SK-N-SH (cell line): ENCODE results near the gene PUSL1. TPM values are rescaled to one million over a fixed set of nuclear protein-coding genes. Genes with fewer than 3 reads are reported as not detected.

Experiments
- CTCF ChIA-PET: fragments of 300-600, 350-600 bp; formaldehyde crosslinking; extraction: SDS; loops from one replicate; lab custom pipeline; 2021; lab: Yijun Ruan, JAX
- POLR2A ChIA-PET: fragments of 350-600 bp; sonication (Branson Sonifier 250); formaldehyde crosslinking; extraction: SDS; loops from one replicate; lab custom pipeline; 2020; ENCODE audit warnings: antibody characterized with exemption, inconsistent platforms; lab: Yijun Ruan, JAX
- DNase-seq: peaks from one replicate; pipeline ENCODE4 v3.0.0; 2012
- H2AFZ ChIP-seq: fragments of 200-600 bp; sonication (generic); 2 replicates; pipeline ENCODE4 v1.8.1; 2016; ENCODE audit warnings: antibody characterized with exemption, mild to moderate bottlenecking, low read depth
- H3F3A ChIP-seq: fragments of 200-600 bp; sonication (generic); replicated peaks from 2 replicates; pipeline ENCODE3; 2016; ENCODE audit warnings: antibody characterized with exemption, mild to moderate bottlenecking; ENCODE audit not compliant: insufficient read depth
- H3K27ac ChIP-seq, 2 experiments: fragments of 200-500 bp in 1 of 2; fragments of 200-600 bp in 1 of 2; sonication (Bioruptor generic) in 1 of 2; sonication (generic), shearing (Covaris generic) in 1 of 2; 2 replicates each; pipeline versions ENCODE4 v1.5.1 to v1.6.1; 2014 to 2016; ENCODE audit warnings: low read depth in 2 of 2, inconsistent platforms in 1 of 2, low read length in 1 of 2, mild to moderate bottlenecking in 1 of 2, mixed read lengths in 1 of 2
- H3K27me3 ChIP-seq: fragments of 200-600 bp; sonication (generic), shearing (Covaris generic); 2 replicates; pipeline ENCODE4 v1.6.1; 2016; ENCODE audit warnings: mixed run types; ENCODE audit not compliant: insufficient read depth
- H3K36me3 ChIP-seq, 2 experiments: fragments of 200-500 bp in 1 of 2; fragments of 200-600 bp in 1 of 2; sonication (Bioruptor generic) in 1 of 2; sonication (generic) in 1 of 2; replicated peaks in 1 of 2; 2 replicates each; pipeline versions ENCODE3 to v1.5.1; 2014 to 2016; ENCODE audit warnings: low read length in 1 of 2, mild to moderate bottlenecking in 1 of 2; ENCODE audit not compliant: insufficient read depth in 2 of 2, control insufficient read depth in 1 of 2
- H3K4me1 ChIP-seq, 2 experiments: fragments of 200-500 bp in 1 of 2; fragments of 200-600 bp in 1 of 2; sonication (Bioruptor generic) in 1 of 2; sonication (generic), shearing (Covaris generic) in 1 of 2; 2 replicates each; pipeline versions ENCODE4 v1.5.1 to v1.6.1; 2014 to 2016; ENCODE audit warnings: low read depth in 1 of 2, low read length in 1 of 2, mixed run types in 1 of 2; ENCODE audit not compliant: insufficient read depth in 2 of 2, control insufficient read depth in 1 of 2
- H3K4me2 ChIP-seq: fragments of 200-600 bp; sonication (generic), shearing (Covaris generic); 2 replicates; pipeline ENCODE4 v1.6.1; 2017; ENCODE audit warnings: mixed run types
- H3K4me3 ChIP-seq, 2 experiments: fragments of 200-500 bp in 1 of 2; fragments of 200-600 bp in 1 of 2; sonication (Bioruptor generic) in 1 of 2; sonication (generic), shearing (Covaris generic) in 1 of 2; 2 replicates each; pipeline versions ENCODE4 v1.5.1 to v1.8.1; 2014 to 2016; ENCODE audit warnings: low read depth in 2 of 2, inconsistent platforms in 1 of 2, low read length in 1 of 2, mild to moderate bottlenecking in 1 of 2, mixed read lengths in 1 of 2, moderate library complexity in 1 of 2
- H3K79me2 ChIP-seq: fragments of 200-600 bp; sonication (generic); 2 replicates; pipeline ENCODE4 v1.8.1; 2017; ENCODE audit warnings: mild to moderate bottlenecking; ENCODE audit not compliant: insufficient read depth
- H3K9ac ChIP-seq: fragments of 200-600 bp; sonication (generic); 2 replicates; pipeline ENCODE4 v1.6.1; 2017; ENCODE audit warnings: mixed run types
- H3K9me2 ChIP-seq: fragments of 200-600 bp; sonication (generic); 2 replicates; pipeline ENCODE4 v1.6.1; 2017; ENCODE audit warnings: mixed run types
- H3K9me3 ChIP-seq: fragments of 200-600 bp; sonication (generic); 2 replicates; pipeline ENCODE4 v1.6.1; 2017; ENCODE audit warnings: mixed run types, mild to moderate bottlenecking, moderate library complexity
- H4K20me1 ChIP-seq: fragments of 200-600 bp; sonication (generic); 2 replicates; pipeline ENCODE4 v1.6.1; 2017; ENCODE audit warnings: mild to moderate bottlenecking, mixed run types; ENCODE audit not compliant: insufficient read depth
- CHD2 ChIP-seq: fragments of 150-350 bp; IDR thresholded peaks from 2 replicates; pipeline ENCODE4 v1.6.1; 2018; ENCODE audit warnings: low read length; ENCODE audit not compliant: partially characterized antibody
- ELF1 ChIP-seq: IDR thresholded peaks from 2 replicates; pipeline ENCODE4 v1.4.0; 2012
- EP300 ChIP-seq, 2 experiments: IDR thresholded peaks; 2 replicates each; pipeline versions ENCODE4 v1.4.0 to v1.6.1; 2012; ENCODE audit warnings: borderline replicate concordance in 1 of 2, low read depth in 1 of 2, low read length in 1 of 2
- EZH2phosphoT487 ChIP-seq: fragments of 200-600 bp; sonication (generic); IDR thresholded peaks from 2 replicates; pipeline ENCODE4 v1.6.1; 2017; ENCODE audit warnings: low read depth, mixed run types, mild to moderate bottlenecking, antibody characterized with exemption, moderate library complexity, borderline replicate concordance
- FOSL2 ChIP-seq: IDR thresholded peaks from 2 replicates; pipeline ENCODE4 v1.4.0; 2012; ENCODE audit warnings: low read depth, mild to moderate bottlenecking, moderate library complexity, borderline replicate concordance
- FOXM1 ChIP-seq: IDR thresholded peaks from 2 replicates; pipeline ENCODE4 v1.4.0; 2012; ENCODE audit warnings: low read depth, mild to moderate bottlenecking
- GABPA ChIP-seq: IDR thresholded peaks from 2 replicates; pipeline ENCODE4 v1.4.0; 2012; ENCODE audit warnings: low read depth, mild to moderate bottlenecking
- GATA2 ChIP-seq: sonication (generic); formaldehyde crosslinking; IDR thresholded peaks from 2 replicates; pipeline ENCODE4 v1.5.0; 2020; ENCODE audit warnings: mild to moderate bottlenecking, missing genetic modification reagents
- JUND ChIP-seq: IDR thresholded peaks from 2 replicates; pipeline ENCODE4 v1.4.0; 2012
- POLR2AphosphoS5 ChIP-seq: IDR thresholded peaks from 2 replicates; pipeline ENCODE4 v1.6.1; 2012; ENCODE audit warnings: low read depth, low read length
- RAD21 ChIP-seq: IDR thresholded peaks from 2 replicates; pipeline ENCODE4 v1.6.1; 2012; ENCODE audit warnings: mild to moderate bottlenecking, low read length
- RXRA ChIP-seq: IDR thresholded peaks from 2 replicates; pipeline ENCODE4 v1.4.0; 2012; ENCODE audit warnings: low read depth, mild to moderate bottlenecking, borderline replicate concordance
- TAF1 ChIP-seq: IDR thresholded peaks from 2 replicates; pipeline ENCODE4 v1.6.1; 2012; ENCODE audit warnings: low read depth, mild to moderate bottlenecking, low read length, moderate library complexity, borderline replicate concordance
- WGBS: methylation state at CpG from one replicate; pipeline ENCODE4 v1.1.6; 2017; ENCODE audit warnings: low lambda C conversion rate; 5-methylcytosine and 5-hydroxymethylcytosine counted together
- polyA plus RNA-seq, 3 experiments: library from polyadenylated mRNA; depleted of rRNA; stranded (reverse); fragments of >200 nt; gene quantifications; 2 replicates each; pipeline ENCODE4 v1.2.3, GENCODE V29; 2012
- TF ChIP-seq, protein P1 (sequence below): IDR thresholded peaks from 2 replicates; pipeline ENCODE4 v1.4.0; 2012; ENCODE audit warnings: low read depth, borderline replicate concordance
- TF ChIP-seq, protein P2 (sequence below): IDR thresholded peaks from 2 replicates; pipeline ENCODE4; 2012
- TF ChIP-seq, protein P3 (sequence below): IDR thresholded peaks from 2 replicates; pipeline ENCODE4 v1.6.1; 2012; ENCODE audit warnings: mild to moderate bottlenecking, low read depth, low read length, moderate library complexity

PUSL1 gene
- polyA plus RNA-seq, 1 of the 3 experiments (the other 2 are of a cell fraction): 19.0 TPM

- H3F3A ChIP-seq: peaks cover 5% of the 10 kb centered on the region
- CTCF ChIA-PET: interaction anchor here (1.0 to 1.6 kb wide), 5 partner anchors 19 to 47 kb away, joined by 3 to 5 read pairs (median 3); no protein-coding TSS in a partner anchor
- H3K4me1 ChIP-seq: peaks cover 0 to 31% of the 10 kb centered on the region in 2 experiments; a peak in 1 of 4 replicates
- H3K4me3 ChIP-seq: peak overlapping the region; percentile 74 to 80
- H4K20me1 ChIP-seq: peaks cover 26% of the 10 kb centered on the region
- H2AFZ ChIP-seq: no peak overlapping the region
- peaks cover 0 to 26% of the 10 kb centered on the region in 2 experiments for H3K36me3 ChIP-seq
- peak overlapping the region; percentile 80 for H3K9ac ChIP-seq
- peak overlapping the region; percentile 44 to 66; a peak in 2 of 4 replicates for H3K27ac ChIP-seq
- no peaks in the 10 kb centered on the region for H3K27me3 ChIP-seq
- no peaks in the 10 kb centered on the region for H3K9me2 ChIP-seq
- 47% methylated on average over 7 of the region's 16 CpGs for WGBS
- H3K4me2 ChIP-seq: peak overlapping the region; percentile 95
- TF ChIP-seq FOSL2 (no peak), EZH2phosphoT487 (no peak), GABPA (no peak), EP300 (IDR thresholded peaks at IDR 0.05; ENCODE audit: borderline replicate concordance in 1 of 2, low read depth in 1 of 2, low read length in 1 of 2) (no peak), JUND (no peak), RXRA (no peak), FOXM1 (no peak), RAD21 (no peak), GATA2 (no peak), TAF1 (no peak), ELF1 (no peak), CHD2 (no peak), POLR2AphosphoS5 (no peak)
- TF ChIP-seq, protein P1, sequence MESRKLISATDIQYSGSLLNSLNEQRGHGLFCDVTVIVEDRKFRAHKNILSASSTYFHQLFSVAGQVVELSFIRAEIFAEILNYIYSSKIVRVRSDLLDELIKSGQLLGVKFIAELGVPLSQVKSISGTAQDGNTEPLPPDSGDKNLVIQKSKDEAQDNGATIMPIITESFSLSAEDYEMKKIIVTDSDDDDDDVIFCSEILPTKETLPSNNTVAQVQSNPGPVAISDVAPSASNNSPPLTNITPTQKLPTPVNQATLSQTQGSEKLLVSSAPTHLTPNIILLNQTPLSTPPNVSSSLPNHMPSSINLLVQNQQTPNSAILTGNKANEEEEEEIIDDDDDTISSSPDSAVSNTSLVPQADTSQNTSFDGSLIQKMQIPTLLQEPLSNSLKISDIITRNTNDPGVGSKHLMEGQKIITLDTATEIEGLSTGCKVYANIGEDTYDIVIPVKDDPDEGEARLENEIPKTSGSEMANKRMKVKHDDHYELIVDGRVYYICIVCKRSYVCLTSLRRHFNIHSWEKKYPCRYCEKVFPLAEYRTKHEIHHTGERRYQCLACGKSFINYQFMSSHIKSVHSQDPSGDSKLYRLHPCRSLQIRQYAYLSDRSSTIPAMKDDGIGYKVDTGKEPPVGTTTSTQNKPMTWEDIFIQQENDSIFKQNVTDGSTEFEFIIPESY: no peak
- TF ChIP-seq, protein P2, sequence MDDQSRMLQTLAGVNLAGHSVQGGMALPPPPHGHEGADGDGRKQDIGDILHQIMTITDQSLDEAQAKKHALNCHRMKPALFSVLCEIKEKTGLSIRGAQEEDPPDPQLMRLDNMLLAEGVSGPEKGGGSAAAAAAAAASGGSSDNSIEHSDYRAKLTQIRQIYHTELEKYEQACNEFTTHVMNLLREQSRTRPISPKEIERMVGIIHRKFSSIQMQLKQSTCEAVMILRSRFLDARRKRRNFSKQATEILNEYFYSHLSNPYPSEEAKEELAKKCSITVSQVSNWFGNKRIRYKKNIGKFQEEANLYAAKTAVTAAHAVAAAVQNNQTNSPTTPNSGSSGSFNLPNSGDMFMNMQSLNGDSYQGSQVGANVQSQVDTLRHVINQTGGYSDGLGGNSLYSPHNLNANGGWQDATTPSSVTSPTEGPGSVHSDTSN: no peak
- TF ChIP-seq, protein P3, sequence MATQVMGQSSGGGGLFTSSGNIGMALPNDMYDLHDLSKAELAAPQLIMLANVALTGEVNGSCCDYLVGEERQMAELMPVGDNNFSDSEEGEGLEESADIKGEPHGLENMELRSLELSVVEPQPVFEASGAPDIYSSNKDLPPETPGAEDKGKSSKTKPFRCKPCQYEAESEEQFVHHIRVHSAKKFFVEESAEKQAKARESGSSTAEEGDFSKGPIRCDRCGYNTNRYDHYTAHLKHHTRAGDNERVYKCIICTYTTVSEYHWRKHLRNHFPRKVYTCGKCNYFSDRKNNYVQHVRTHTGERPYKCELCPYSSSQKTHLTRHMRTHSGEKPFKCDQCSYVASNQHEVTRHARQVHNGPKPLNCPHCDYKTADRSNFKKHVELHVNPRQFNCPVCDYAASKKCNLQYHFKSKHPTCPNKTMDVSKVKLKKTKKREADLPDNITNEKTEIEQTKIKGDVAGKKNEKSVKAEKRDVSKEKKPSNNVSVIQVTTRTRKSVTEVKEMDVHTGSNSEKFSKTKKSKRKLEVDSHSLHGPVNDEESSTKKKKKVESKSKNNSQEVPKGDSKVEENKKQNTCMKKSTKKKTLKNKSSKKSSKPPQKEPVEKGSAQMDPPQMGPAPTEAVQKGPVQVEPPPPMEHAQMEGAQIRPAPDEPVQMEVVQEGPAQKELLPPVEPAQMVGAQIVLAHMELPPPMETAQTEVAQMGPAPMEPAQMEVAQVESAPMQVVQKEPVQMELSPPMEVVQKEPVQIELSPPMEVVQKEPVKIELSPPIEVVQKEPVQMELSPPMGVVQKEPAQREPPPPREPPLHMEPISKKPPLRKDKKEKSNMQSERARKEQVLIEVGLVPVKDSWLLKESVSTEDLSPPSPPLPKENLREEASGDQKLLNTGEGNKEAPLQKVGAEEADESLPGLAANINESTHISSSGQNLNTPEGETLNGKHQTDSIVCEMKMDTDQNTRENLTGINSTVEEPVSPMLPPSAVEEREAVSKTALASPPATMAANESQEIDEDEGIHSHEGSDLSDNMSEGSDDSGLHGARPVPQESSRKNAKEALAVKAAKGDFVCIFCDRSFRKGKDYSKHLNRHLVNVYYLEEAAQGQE: no peak
- DNase-seq: no peak
- no peaks in the 10 kb centered on the region for H3K9me3 ChIP-seq
- POLR2A ChIA-PET: interaction anchor here (1.0 kb wide), 1 partner anchor 16 kb away, joined by 3 read pairs; no protein-coding TSS in a partner anchor
- peaks cover 56% of the 10 kb centered on the region for H3K79me2 ChIP-seq
These were observed 17.1 kb downstream of the PUSL1 start for GRCh38 chr1:1325288-1326074.
